HEK293 (cell line): ENCODE data around the gene HID1.

Experiments used
- CTCF ChIA-PET: fragments of 350-600 bp; formaldehyde crosslinking; extraction: SDS; loops from one replicate; lab custom pipeline; 2021; ENCODE audit warnings: antibody characterized with exemption; lab: Yijun Ruan, JAX
- POLR2A ChIA-PET: fragments of 300-600 bp; formaldehyde crosslinking; extraction: SDS; loops from one replicate; lab custom pipeline; 2020; ENCODE audit warnings: antibody characterized with exemption, inconsistent platforms; lab: Yijun Ruan, JAX
- H3K27ac ChIP-seq: fragments of 200-500 bp; sonication (Bioruptor generic); 2 replicates; pipeline ENCODE4 v1.5.1; 2014; ENCODE audit warnings: low read depth, low read length, control low read depth, inconsistent platforms; ENCODE audit errors: extremely low read depth
- H3K36me3 ChIP-seq, 2 experiments: fragments of 200-500 bp in 1 of 2; sonication (Bioruptor generic) in 1 of 2; 1 replicate in 1 of 2; 2 replicates in 1 of 2; pipeline ENCODE4 v1.5.1; 2014 to 2017; ENCODE audit warnings: inconsistent platforms in 2 of 2, low read length in 2 of 2; ENCODE audit not compliant: control insufficient read depth in 2 of 2, insufficient read depth in 1 of 2
- H3K4me1 ChIP-seq: fragments of 200-500 bp; sonication (Bioruptor generic); 2 replicates; pipeline ENCODE4 v1.5.1; 2014; ENCODE audit warnings: mild to moderate bottlenecking, low read length, inconsistent platforms; ENCODE audit not compliant: control insufficient read depth, insufficient read depth
- H3K4me3 ChIP-seq: 2 replicates; pipeline ENCODE4 v1.5.1; 2011; ENCODE audit warnings: low read depth, mild to moderate bottlenecking, control low read depth, low read length, moderate library complexity
- H3K9me3 ChIP-seq: fragments of 200-500 bp; sonication (Bioruptor generic); 2 replicates; pipeline ENCODE4 v1.5.1; 2014; ENCODE audit warnings: low read depth, low read length, inconsistent platforms; ENCODE audit not compliant: control insufficient read depth, insufficient read depth
- ZFHX2 ChIP-seq: fragments of 450-650 bp; formaldehyde crosslinking; conservative IDR thresholded peaks from 2 replicates; pipeline ENCODE4 v1.5.1; 2016; ENCODE audit warnings: missing biosample characterization, missing genetic modification characterization
- ZNF140 ChIP-seq: fragments of 450-650 bp; formaldehyde crosslinking; IDR thresholded peaks from 2 replicates; pipeline ENCODE4 v1.5.1; 2016; ENCODE audit warnings: missing biosample characterization, missing genetic modification characterization
- ZNF157 ChIP-seq: fragments of 450-650 bp; formaldehyde crosslinking; IDR thresholded peaks from 2 replicates; pipeline ENCODE4 v1.5.1; 2016; ENCODE audit warnings: missing biosample characterization, missing genetic modification characterization
- ZNF169 ChIP-seq: fragments of 450-650 bp; formaldehyde crosslinking; IDR thresholded peaks from 2 replicates; pipeline ENCODE4 v1.5.1; 2016; ENCODE audit warnings: missing biosample characterization, missing genetic modification characterization
- ZNF174 ChIP-seq: fragments of 450-650 bp; formaldehyde crosslinking; IDR thresholded peaks from 2 replicates; pipeline ENCODE4 v1.5.0; 2017; ENCODE audit warnings: missing biosample characterization, mild to moderate bottlenecking, missing genetic modification characterization
- ZNF426 ChIP-seq: fragments of 450-650 bp; formaldehyde crosslinking; IDR thresholded peaks from 2 replicates; pipeline ENCODE4 v1.5.1; 2017; ENCODE audit warnings: missing biosample characterization, missing genetic modification characterization, mild to moderate bottlenecking, inconsistent platforms, moderate library complexity
- ZNF501 ChIP-seq: fragments of 450-650 bp; formaldehyde crosslinking; IDR thresholded peaks from 2 replicates; pipeline ENCODE4 v1.5.1; 2016; ENCODE audit warnings: missing biosample characterization, missing genetic modification characterization
- ZNF548 ChIP-seq: fragments of 450-650 bp; formaldehyde crosslinking; IDR thresholded peaks from 2 replicates; pipeline ENCODE4 v1.5.1; 2016; ENCODE audit warnings: missing biosample characterization, missing genetic modification characterization
- ZNF610 ChIP-seq: fragments of 450-650 bp; formaldehyde crosslinking; IDR thresholded peaks from 2 replicates; pipeline ENCODE4 v1.5.1; 2016; ENCODE audit warnings: missing biosample characterization, missing genetic modification characterization, borderline replicate concordance
- ZNF623 ChIP-seq: fragments of 450-650 bp; formaldehyde crosslinking; IDR thresholded peaks from 2 replicates; pipeline ENCODE4 v1.5.1; 2016; ENCODE audit warnings: missing biosample characterization, missing genetic modification characterization
- ZNF624 ChIP-seq: fragments of 450-650 bp; formaldehyde crosslinking; IDR thresholded peaks from 2 replicates; pipeline ENCODE4 v1.5.1; 2017; ENCODE audit warnings: missing biosample characterization, missing genetic modification characterization
- ZNF654 ChIP-seq: fragments of 450-650 bp; formaldehyde crosslinking; IDR thresholded peaks from 2 replicates; pipeline ENCODE4 v1.5.1; 2016; ENCODE audit warnings: low read depth, missing biosample characterization, missing genetic modification characterization
- ZNF658 ChIP-seq: fragments of 450-650 bp; formaldehyde crosslinking; IDR thresholded peaks from 2 replicates; pipeline ENCODE4; 2016; ENCODE audit warnings: missing biosample characterization, missing genetic modification characterization
- TF ChIP-seq, protein P1 (sequence below): fragments of 450-650 bp; formaldehyde crosslinking; IDR thresholded peaks from 2 replicates; pipeline ENCODE4 v1.5.1; 2016; ENCODE audit warnings: missing biosample characterization, missing genetic modification characterization
- TF ChIP-seq, protein P2 (sequence below): fragments of 450-650 bp; formaldehyde crosslinking; IDR thresholded peaks from 2 replicates; pipeline ENCODE4 v1.5.1; 2017; ENCODE audit warnings: missing biosample characterization, mild to moderate bottlenecking, missing genetic modification characterization, moderate library complexity
- TF ChIP-seq, protein P3 (sequence below): fragments of 450-650 bp; formaldehyde crosslinking; optimal IDR thresholded peaks from 2 replicates; pipeline ENCODE3; 2016; ENCODE audit warnings: missing biosample characterization, mild to moderate bottlenecking, missing genetic modification characterization

Gene HID1

DNA sequence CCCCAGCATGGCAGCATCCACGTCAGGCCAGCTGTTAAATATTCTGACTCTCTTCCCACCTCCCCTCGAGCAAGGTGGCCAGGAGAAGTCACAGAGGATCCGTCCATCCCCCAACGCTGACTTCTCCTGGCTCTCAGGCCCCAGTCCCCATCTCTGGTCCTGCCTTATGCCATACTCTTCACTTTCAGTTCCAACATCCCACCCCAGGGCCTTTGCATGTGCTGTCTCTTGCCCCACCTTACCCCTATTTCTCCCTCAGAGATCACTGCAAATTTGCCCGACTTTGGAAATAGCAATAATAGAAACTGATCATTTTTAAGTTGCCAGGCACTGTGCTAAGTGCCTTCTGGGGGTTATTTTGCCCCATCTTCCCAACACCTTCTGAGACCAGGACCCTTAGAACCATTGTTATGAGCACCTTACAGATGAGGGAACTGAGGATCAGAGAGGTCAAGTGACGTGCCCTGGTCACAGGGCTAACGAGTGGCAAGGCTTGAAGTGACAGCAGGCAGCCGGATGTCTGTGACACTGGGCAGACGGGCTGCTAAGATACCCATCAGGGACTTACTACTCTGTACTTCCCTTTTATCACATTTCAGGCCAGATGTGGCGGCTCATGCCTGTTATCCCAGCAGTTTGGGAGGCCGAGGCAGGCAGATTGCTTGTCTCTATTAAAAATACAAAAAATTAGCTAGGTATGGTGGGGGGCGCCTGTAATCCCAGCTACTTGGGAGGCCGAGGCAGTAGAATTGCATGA is 17.7 kb downstream of the HID1 start:
- ChIA-PET CTCF (interaction anchor here (4.9 kb wide), 1 partner anchor 162 kb away, joined by 42 read pairs; no protein-coding TSS in a partner anchor), POLR2A (no interaction called here)
- Histone ChIP-seq H3K9me3 (no peaks in the 10 kb centered on the region), H3K4me3 (no peak overlapping the region), H3K36me3 (peaks cover 0 to 13% of the 10 kb centered on the region in 2 experiments; a peak in 2 of 3 replicates), H3K27ac (no peak overlapping the region), H3K4me1 (no peaks in the 10 kb centered on the region)
- TF ChIP-seq ZNF658: no peak
- no peak for TF ChIP-seq ZNF174 (tag by site-specific recombination)
- TF ChIP-seq ZNF624 (tag by site-specific recombination): no peak
- TF ChIP-seq, protein P1, sequence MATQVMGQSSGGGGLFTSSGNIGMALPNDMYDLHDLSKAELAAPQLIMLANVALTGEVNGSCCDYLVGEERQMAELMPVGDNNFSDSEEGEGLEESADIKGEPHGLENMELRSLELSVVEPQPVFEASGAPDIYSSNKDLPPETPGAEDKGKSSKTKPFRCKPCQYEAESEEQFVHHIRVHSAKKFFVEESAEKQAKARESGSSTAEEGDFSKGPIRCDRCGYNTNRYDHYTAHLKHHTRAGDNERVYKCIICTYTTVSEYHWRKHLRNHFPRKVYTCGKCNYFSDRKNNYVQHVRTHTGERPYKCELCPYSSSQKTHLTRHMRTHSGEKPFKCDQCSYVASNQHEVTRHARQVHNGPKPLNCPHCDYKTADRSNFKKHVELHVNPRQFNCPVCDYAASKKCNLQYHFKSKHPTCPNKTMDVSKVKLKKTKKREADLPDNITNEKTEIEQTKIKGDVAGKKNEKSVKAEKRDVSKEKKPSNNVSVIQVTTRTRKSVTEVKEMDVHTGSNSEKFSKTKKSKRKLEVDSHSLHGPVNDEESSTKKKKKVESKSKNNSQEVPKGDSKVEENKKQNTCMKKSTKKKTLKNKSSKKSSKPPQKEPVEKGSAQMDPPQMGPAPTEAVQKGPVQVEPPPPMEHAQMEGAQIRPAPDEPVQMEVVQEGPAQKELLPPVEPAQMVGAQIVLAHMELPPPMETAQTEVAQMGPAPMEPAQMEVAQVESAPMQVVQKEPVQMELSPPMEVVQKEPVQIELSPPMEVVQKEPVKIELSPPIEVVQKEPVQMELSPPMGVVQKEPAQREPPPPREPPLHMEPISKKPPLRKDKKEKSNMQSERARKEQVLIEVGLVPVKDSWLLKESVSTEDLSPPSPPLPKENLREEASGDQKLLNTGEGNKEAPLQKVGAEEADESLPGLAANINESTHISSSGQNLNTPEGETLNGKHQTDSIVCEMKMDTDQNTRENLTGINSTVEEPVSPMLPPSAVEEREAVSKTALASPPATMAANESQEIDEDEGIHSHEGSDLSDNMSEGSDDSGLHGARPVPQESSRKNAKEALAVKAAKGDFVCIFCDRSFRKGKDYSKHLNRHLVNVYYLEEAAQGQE (tag by site-specific recombination): no peak
- no peak for TF ChIP-seq ZNF654 (tag by site-specific recombination)
- no peak for TF ChIP-seq ZNF426 (tag by site-specific recombination)
- no peak for TF ChIP-seq ZNF157
- peak; percentile 97 for TF ChIP-seq ZNF623 (tag by site-specific recombination)
- TF ChIP-seq ZNF548: no peak

DNA sequence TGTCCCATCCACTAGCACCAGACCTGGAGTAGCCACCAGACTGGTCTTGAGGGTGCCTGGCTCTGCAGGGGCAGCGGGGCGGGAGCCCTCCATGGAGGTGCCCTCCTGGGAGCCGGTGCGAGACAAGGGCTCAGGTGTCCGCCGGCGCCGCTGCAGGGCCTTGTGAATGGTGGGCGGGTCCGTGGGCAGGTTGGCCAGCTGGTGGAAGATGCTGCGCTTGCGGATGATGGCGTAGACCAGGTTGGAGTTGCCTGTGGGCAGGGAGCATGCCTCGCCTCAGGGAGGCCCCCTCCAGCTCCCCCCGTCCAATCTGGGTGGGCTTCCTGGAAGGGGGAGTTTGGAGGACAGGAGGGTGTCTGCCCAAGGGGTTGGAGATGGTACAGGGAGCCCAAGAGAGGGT is 18.4 kb downstream of the HID1 start:
- ChIA-PET POLR2A (no interaction called here), CTCF (no interaction called here)
- Histone ChIP-seq H3K9me3 (no peaks in the 10 kb centered on the region), H3K27ac (no peak overlapping the region), H3K36me3 (peaks cover 0 to 11% of the 10 kb centered on the region in 2 experiments; a peak in 2 of 3 replicates), H3K4me3 (no peak overlapping the region), H3K4me1 (no peaks in the 10 kb centered on the region)
- no peak for TF ChIP-seq ZNF610 (tag by site-specific recombination)
- TF ChIP-seq, protein P2, sequence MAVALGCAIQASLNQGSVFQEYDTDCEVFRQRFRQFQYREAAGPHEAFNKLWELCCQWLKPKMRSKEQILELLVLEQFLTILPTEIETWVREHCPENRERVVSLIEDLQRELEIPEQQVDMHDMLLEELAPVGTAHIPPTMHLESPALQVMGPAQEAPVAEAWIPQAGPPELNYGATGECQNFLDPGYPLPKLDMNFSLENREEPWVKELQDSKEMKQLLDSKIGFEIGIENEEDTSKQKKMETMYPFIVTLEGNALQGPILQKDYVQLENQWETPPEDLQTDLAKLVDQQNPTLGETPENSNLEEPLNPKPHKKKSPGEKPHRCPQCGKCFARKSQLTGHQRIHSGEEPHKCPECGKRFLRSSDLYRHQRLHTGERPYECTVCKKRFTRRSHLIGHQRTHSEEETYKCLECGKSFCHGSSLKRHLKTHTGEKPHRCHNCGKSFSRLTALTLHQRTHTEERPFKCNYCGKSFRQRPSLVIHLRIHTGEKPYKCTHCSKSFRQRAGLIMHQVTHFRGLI (tag by site-specific recombination): no peak
- TF ChIP-seq ZFHX2 (tag by site-specific recombination): peak; percentile 34
- TF ChIP-seq ZNF140: no peak
- no peak for TF ChIP-seq ZNF501 (tag by site-specific recombination)
- TF ChIP-seq, protein P3, sequence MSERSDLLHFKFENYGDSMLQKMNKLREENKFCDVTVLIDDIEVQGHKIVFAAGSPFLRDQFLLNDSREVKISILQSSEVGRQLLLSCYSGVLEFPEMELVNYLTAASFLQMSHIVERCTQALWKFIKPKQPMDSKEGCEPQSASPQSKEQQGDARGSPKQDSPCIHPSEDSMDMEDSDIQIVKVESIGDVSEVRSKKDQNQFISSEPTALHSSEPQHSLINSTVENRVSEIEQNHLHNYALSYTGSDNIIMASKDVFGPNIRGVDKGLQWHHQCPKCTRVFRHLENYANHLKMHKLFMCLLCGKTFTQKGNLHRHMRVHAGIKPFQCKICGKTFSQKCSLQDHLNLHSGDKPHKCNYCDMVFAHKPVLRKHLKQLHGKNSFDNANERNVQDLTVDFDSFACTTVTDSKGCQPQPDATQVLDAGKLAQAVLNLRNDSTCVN (tag by site-specific recombination): no peak
- TF ChIP-seq ZNF169 (tag by site-specific recombination): no peak
